GM12878 (cell line): Measurements from ENCODE around the gene FAR2. TPM values are rescaled to one million over a fixed set of nuclear protein-coding genes. Genes with fewer than 3 reads are reported as not detected.

Experiments used
- ATAC-seq: fragments of 200-7000 bp; cut with Tn5 transposase; 3 replicates; pipeline ENCODE4 v1.9.1; 2020; ENCODE audit warnings: mild to moderate bottlenecking, moderate library complexity
- BruUV-seq: library from RNA; stranded (reverse); fragments of 400-500 nt; replicated peaks from 2 replicates; lab custom pipeline; 2021; lab: Mats Ljungman, UMichigan
- CTCF ChIA-PET: fragments of 300-600 bp; sonication (Branson Sonifier 250); formaldehyde crosslinking; extraction: SDS; loops from one replicate; lab custom pipeline; 2021; ENCODE audit warnings: inconsistent platforms; lab: Yijun Ruan, JAX
- POLR2A ChIA-PET: fragments of 350-600 bp; formaldehyde crosslinking; extraction: SDS; loops from one replicate; lab custom pipeline; 2021; ENCODE audit warnings: inconsistent platforms; lab: Charles Lee
- RAD21 ChIA-PET: fragments of 300-600 bp; sonication (Branson Sonifier 250); formaldehyde crosslinking; loops from one replicate; lab custom pipeline; 2023; ENCODE audit warnings: antibody characterized with exemption; ENCODE audit not compliant: unreplicated experiment; lab: Charles Lee
- SMC1A ChIA-PET: fragments of 300-600 bp; sonication (Branson Sonifier 250); formaldehyde crosslinking; loops from one replicate; lab custom pipeline; 2023; ENCODE audit not compliant: unreplicated experiment, uncharacterized antibody; lab: Charles Lee
- DNase-seq: peaks from one replicate; pipeline ENCODE4 v3.0.0-alpha.2; 2011; ENCODE audit warnings: low read depth, low spot score
- FAIRE-seq: peaks from 3 replicates; lab custom pipeline; 2011; peaks lifted over from hg19 to GRCh38; lab: Jason Lieb, UNC
- H2AFZ ChIP-seq: 2 replicates; pipeline ENCODE4 v1.6.0; 2011; ENCODE audit warnings: low read depth, low read length, control low read depth; ENCODE audit not compliant: control insufficient read depth
- H3K27ac ChIP-seq: 2 replicates; pipeline ENCODE4 v1.5.1; 2011; ENCODE audit warnings: control low read depth; ENCODE audit not compliant: control insufficient read depth, insufficient read depth
- H3K27me3 ChIP-seq, 2 experiments: replicated peaks in 1 of 2; 2 replicates each; pipeline versions ENCODE4 v1.6.0 to v1.6.1; 2011; ENCODE audit warnings: low read length in 1 of 2; ENCODE audit not compliant: control insufficient read depth in 2 of 2, insufficient read depth in 2 of 2
- H3K36me3 ChIP-seq, 2 experiments: 2 replicates each; pipeline ENCODE4 v1.5.1; 2011; ENCODE audit warnings: low read length in 1 of 2; ENCODE audit not compliant: control insufficient read depth in 2 of 2, insufficient read depth in 2 of 2
- H3K4me1 ChIP-seq: 2 replicates; pipeline ENCODE4 v1.6.1; 2011; ENCODE audit warnings: mild to moderate bottlenecking, low read length, moderate library complexity, mixed read lengths; ENCODE audit not compliant: control insufficient read depth, insufficient read depth
- H3K4me2 ChIP-seq: 2 replicates; pipeline ENCODE4 v1.6.0; 2011; ENCODE audit warnings: control low read depth; ENCODE audit not compliant: control insufficient read depth, insufficient read depth
- H3K4me3 ChIP-seq: fragments of 200-600 bp; sonication (generic); 2 replicates; pipeline ENCODE4 v1.5.1; 2016
- H3K79me2 ChIP-seq: 2 replicates; pipeline ENCODE4 v1.6.0; 2011; ENCODE audit warnings: low read length; ENCODE audit not compliant: control insufficient read depth, insufficient read depth
- H3K9ac ChIP-seq: 2 replicates; pipeline ENCODE4 v1.8.0; 2011; ENCODE audit warnings: low read length, control low read depth, mixed read lengths; ENCODE audit not compliant: control insufficient read depth, insufficient read depth
- H3K9me3 ChIP-seq: replicated peaks from 3 replicates; pipeline ENCODE4 v1.5.1; 2011; ENCODE audit warnings: mild to moderate bottlenecking, low read length; ENCODE audit not compliant: control insufficient read depth, insufficient read depth
- H4K20me1 ChIP-seq: 2 replicates; pipeline ENCODE4 v1.6.0; 2011; ENCODE audit not compliant: control insufficient read depth, insufficient read depth
- BACH1 ChIP-seq: fragments of 450-650 bp; IDR thresholded peaks from 2 replicates; pipeline ENCODE4 v1.6.1; 2017; ENCODE audit warnings: mild to moderate bottlenecking, borderline replicate concordance
- CBFB ChIP-seq: IDR thresholded peaks from 2 replicates; pipeline ENCODE4 v1.6.1; 2016; ENCODE audit warnings: antibody characterized with exemption, low read depth
- CBX3 ChIP-seq: fragments of 200-600 bp; sonication (generic); IDR thresholded peaks from 2 replicates; pipeline ENCODE4 v1.6.1; 2016; ENCODE audit warnings: low read depth, borderline replicate concordance
- CBX5 ChIP-seq: sonication (generic); IDR thresholded peaks from 2 replicates; pipeline ENCODE4 v1.6.1; 2016; ENCODE audit warnings: low read depth, moderate library complexity, mild to moderate bottlenecking, inconsistent platforms
- E4F1 ChIP-seq: fragments of 450-650 bp; IDR thresholded peaks from 2 replicates; pipeline ENCODE4 v1.6.1; 2018; ENCODE audit warnings: borderline replicate concordance, mild to moderate bottlenecking; ENCODE audit not compliant: partially characterized antibody
- ESRRA ChIP-seq: IDR thresholded peaks from 2 replicates; pipeline ENCODE4 v1.6.1; 2012; ENCODE audit warnings: mild to moderate bottlenecking, low read length, improper control_type of control experiment
- HDAC2 ChIP-seq: fragments of 200-600 bp; sonication (generic); IDR thresholded peaks from 2 replicates; pipeline ENCODE4 v1.6.1; 2017
- HDGF ChIP-seq: fragments of 450-650 bp; IDR thresholded peaks from 2 replicates; pipeline ENCODE4 v1.6.1; 2016; ENCODE audit warnings: antibody characterized with exemption
- MEF2B ChIP-seq: fragments of 450-650 bp; IDR thresholded peaks from 2 replicates; pipeline ENCODE4 v1.6.1; 2018; ENCODE audit warnings: mild to moderate bottlenecking, moderate library complexity; ENCODE audit not compliant: partially characterized antibody, poor library complexity, severe bottlenecking
- RCOR1 ChIP-seq: conservative IDR thresholded peaks from 2 replicates; pipeline ENCODE4 v1.6.1; 2012; ENCODE audit warnings: low read depth, low read length, improper control_type of control experiment
- RELB ChIP-seq: fragments of 450-650 bp; IDR thresholded peaks from 2 replicates; pipeline ENCODE4 v1.6.1; 2017; ENCODE audit warnings: low read depth, mild to moderate bottlenecking, moderate library complexity
- WGBS: methylation state at CpG from one replicate; pipeline ENCODE4 v1.1.6; 2016; ENCODE audit warnings: low lambda C conversion rate; ENCODE audit not compliant: insufficient replicate concordance, insufficient coverage; ENCODE audit errors: missing lambda C conversion rate; 5-methylcytosine and 5-hydroxymethylcytosine counted together
- in situ Hi-C: fragments of 300-500 bp; cut with MboI; formaldehyde crosslinking; loops from 9 replicates; pipeline ENCODE4 v1.14.3; 2018; ENCODE audit warnings: mixed read lengths
- intact Hi-C: fragments of 100-400 bp; cut with micrococcal nuclease; formaldehyde crosslinking; loops from one replicate; pipeline ENCODE4 v1.14.2; 2022; ENCODE audit not compliant: unreplicated experiment
- polyA plus RNA-seq, 11 experiments: library from polyadenylated mRNA; depleted of rRNA in 4 of 11; unstranded in 6 of 11; stranded (reverse) in 5 of 11; fragments of >200 nt; fragmentation: Nextera tagmentation in 4 of 11; fragmentation: Illumina TruSeq in 1 of 11; extraction: Ambion mirVana in 4 of 11; extraction: Trizol in 1 of 11; gene quantifications; 1 replicate in 1 of 11; 2 replicates in 10 of 11; pipeline versions ENCODE4 v1.2.1 to v1.2.3, GENCODE V29; 2011 to 2016; ENCODE audit warnings: inconsistent platforms in 2 of 11, missing spikeins in 2 of 11, low read depth in 1 of 11
- total RNA-seq, 4 experiments: library from RNA; depleted of rRNA in 3 of 4; stranded (reverse); fragments of >200 nt in 3 of 4; fragmentation: Illumina TruSeq in 1 of 4; extraction: Trizol in 1 of 4; gene quantifications; 2 replicates each; pipeline versions ENCODE4 v1.2.1 to v1.2.3, GENCODE V29; 2013 to 2021
- TF ChIP-seq, protein P1 (sequence below): fragments of 450-650 bp; IDR thresholded peaks from 2 replicates; pipeline ENCODE4 v1.6.1; 2016; ENCODE audit warnings: mild to moderate bottlenecking, moderate library complexity, borderline replicate concordance

Gene FAR2
- total and polyA plus RNA-seq, 10 of the 15 experiments (the other 5 are each of a cell fraction or from before 2014, with no cell fraction given), result 0.50 to 1.1 (median 0.65) TPM

DNA sequence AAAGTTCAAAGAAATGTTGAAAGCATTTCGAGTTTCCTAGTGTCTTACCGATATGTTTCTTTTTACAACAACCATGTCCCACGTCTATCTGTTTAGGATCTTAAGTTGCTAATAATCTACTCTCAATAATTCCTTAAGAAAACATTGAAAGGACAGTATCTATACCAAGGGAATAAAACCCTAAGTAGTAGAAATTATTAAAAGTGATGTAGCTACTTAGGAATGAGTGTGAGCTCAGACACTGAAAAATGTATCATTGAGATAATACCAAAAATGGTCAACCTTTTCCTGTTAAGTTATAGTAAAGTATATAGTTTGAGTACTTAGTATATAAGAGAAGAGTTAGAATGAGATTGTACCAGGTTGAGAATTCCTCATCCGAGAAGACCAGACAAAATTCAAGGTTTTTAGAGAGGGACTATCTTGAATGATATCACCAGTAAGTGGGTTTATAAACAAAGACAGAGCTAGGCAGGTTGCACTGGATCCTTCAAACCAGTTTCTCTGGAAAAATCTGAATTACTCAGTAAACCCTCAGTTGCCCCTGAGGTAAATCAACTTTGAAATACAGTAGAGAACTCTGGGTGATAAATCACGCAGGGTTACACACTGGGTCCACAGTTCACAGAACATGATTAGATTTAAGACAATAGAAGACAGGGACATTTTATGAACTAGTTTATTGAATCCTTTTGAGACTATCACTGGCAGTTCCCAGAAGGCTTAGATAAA is 135.1 kb downstream of the FAR2 start:
- 46% methylated on average over 5 of the region's 5 CpGs for WGBS
- CTCF ChIA-PET, result interaction anchor here (0.9 kb wide), 1 partner anchor 17 kb away, joined by 3 read pairs; no protein-coding TSS in a partner anchor
- no peak overlapping the region for H3K9ac ChIP-seq
- ATAC-seq, result no peak
- H3K27ac ChIP-seq, result no peak overlapping the region
- intact Hi-C loops, result no loop called here
- POLR2A ChIA-PET, result no interaction called here
- no peaks in the 10 kb centered on the region for H3K79me2 ChIP-seq
- no peak overlapping the region for H3K4me3 ChIP-seq
- in situ Hi-C loops, result no loop called here
- H4K20me1 ChIP-seq, result no peaks in the 10 kb centered on the region
- SMC1A ChIA-PET, result no interaction called here
- no peaks in the 10 kb centered on the region for H3K27me3 ChIP-seq
- RAD21 ChIA-PET, result no interaction called here
- BruUV-seq, result no TSS peak
- no peak for TF ChIP-seq CBX3
- TF ChIP-seq CBX5, result no peak
- TF ChIP-seq MEF2B, result no peak
- TF ChIP-seq CBFB, result no peak
- TF ChIP-seq BACH1, result no peak
- no peak for TF ChIP-seq E4F1
- no peak for TF ChIP-seq HDGF
- no peak for TF ChIP-seq RELB
- no peak for TF ChIP-seq RCOR1
- TF ChIP-seq ESRRA, result no peak
- no peak for TF ChIP-seq HDAC2
- TF ChIP-seq, protein P1, sequence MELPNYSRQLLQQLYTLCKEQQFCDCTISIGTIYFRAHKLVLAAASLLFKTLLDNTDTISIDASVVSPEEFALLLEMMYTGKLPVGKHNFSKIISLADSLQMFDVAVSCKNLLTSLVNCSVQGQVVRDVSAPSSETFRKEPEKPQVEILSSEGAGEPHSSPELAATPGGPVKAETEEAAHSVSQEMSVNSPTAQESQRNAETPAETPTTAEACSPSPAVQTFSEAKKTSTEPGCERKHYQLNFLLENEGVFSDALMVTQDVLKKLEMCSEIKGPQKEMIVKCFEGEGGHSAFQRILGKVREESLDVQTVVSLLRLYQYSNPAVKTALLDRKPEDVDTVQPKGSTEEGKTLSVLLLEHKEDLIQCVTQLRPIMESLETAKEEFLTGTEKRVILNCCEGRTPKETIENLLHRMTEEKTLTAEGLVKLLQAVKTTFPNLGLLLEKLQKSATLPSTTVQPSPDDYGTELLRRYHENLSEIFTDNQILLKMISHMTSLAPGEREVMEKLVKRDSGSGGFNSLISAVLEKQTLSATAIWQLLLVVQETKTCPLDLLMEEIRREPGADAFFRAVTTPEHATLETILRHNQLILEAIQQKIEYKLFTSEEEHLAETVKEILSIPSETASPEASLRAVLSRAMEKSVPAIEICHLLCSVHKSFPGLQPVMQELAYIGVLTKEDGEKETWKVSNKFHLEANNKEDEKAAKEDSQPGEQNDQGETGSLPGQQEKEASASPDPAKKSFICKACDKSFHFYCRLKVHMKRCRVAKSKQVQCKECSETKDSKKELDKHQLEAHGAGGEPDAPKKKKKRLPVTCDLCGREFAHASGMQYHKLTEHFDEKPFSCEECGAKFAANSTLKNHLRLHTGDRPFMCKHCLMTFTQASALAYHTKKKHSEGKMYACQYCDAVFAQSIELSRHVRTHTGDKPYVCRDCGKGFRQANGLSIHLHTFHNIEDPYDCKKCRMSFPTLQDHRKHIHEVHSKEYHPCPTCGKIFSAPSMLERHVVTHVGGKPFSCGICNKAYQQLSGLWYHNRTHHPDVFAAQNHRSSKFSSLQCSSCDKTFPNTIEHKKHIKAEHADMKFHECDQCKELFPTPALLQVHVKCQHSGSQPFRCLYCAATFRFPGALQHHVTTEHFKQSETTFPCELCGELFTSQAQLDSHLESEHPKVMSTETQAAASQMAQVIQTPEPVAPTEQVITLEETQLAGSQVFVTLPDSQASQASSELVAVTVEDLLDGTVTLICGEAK, result no peak
- TF ChIP-seq, all 136 proteins: peak for 0
- Histone ChIP-seq H3K4me1 (no peaks in the 10 kb centered on the region), H3K9me3 (no peaks in the 10 kb centered on the region), H3K4me2 (no peak overlapping the region), H3K36me3 (no peaks in the 10 kb centered on the region), H2AFZ (no peak overlapping the region)
- DNase-seq (no peak), FAIRE-seq (no peak)
